HG03175 (cell line): ENCODE results near the gene SPOCK1.
A peak's percentile ranks its signal among the peaks of the same experiment; 100 is the strongest.
"Not testable (repeated sequence)": the region's sequence is repeated elsewhere in the genome, so short reads cannot be mapped to it uniquely, and the experiment has no call there.

Experiments
- ATAC-seq: cut with Tn5 transposase; IDR thresholded peaks from one replicate; pipeline ENCODE4 v1.9.1; 2021; ENCODE audit warnings: mild to moderate bottlenecking, moderate library complexity; ENCODE audit not compliant: unreplicated experiment

SPOCK1 gene

DNA sequence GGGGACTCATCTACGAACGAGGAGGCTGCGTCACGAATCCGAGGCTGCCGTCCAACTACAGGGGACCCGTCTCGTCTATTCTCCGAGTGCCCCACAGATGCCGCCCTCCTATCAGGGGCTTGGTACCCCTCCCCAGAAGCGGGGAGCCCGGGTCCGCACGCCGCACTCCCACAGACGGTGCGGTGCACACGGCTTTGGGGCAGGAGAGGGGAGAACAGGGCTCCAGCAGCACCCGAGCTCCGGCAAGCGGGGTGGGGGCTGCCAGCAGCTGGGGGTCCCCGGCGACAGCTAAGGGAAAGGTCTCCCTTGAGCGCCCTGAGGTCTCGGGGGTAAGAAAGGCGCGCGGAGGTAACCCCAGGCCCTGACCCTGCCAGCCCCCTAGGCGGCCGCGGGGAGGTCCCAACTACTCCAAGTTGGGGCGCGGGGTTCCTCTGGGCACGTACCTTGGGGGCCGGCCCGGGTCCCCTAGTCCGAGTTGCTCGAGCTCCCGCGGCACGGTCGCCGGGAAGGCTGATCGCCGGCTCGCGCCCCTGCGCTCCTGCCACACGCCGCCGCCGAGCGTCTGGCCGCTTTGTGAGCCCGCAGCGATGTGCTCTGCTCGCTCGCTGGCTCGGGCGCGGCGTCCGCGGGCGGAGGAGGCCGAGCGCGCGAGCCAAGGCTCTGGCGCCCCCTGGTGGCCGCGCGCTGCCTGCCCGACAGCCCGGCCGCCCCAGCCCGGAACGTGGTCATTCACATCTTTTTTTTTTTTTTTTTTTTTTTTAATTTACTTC lies at the start of gene SPOCK1:
TSS of gene SPOCK1 (minus strand) at position 591 of the 770 bp plus-strand sequence.
- ATAC-seq: peak; percentile 87

DNA sequence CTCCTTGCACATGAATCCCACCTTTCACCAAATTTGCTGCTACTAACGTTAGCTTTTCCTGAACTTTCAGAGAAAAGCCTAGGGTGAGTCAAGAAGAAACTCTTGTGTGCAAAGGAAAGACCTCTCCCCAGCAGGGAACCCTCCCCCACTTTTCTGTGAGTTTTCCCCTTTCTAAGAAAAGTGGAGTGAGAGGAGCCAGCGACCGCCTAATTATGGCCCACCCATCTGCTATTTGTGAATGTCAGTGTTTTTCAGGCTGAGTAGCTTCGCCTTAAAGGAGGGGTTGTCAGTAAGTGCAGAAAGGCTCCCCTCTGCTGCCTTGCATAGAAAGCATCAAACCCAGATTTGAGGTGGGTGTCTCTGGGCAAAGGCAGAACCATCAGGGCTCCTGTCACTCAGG lies 46.8 kb upstream of the SPOCK1 start:
- no peak for ATAC-seq

- not testable (repeated sequence) for ATAC-seq
Observed at GRCh38 chr5:137535449-137535848, 36.3 kb upstream of the SPOCK1 start.

GRCh38 chr5:137533963-137534362 lies 34.8 kb upstream of the SPOCK1 start:
- ATAC-seq: no peak

DNA sequence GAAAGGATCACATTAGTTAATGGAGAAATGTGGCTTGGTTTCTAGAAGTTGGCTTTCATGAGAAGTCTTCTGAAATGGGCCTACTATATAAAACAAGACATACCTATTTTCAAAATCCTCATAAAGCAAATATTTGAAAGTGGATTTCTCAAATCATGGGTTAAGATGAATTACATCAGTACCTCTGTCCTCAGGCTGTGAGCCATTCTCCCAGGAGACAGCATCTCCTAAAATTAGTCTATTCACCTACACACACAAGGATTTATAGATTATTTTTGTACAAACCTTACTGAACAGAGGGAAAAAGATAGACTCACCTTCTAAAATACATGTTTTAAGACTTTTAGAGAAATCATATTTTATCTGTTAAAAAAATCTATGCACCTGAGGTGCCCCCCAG lies 32.1 kb upstream of the SPOCK1 start:
- ATAC-seq: no peak

DNA sequence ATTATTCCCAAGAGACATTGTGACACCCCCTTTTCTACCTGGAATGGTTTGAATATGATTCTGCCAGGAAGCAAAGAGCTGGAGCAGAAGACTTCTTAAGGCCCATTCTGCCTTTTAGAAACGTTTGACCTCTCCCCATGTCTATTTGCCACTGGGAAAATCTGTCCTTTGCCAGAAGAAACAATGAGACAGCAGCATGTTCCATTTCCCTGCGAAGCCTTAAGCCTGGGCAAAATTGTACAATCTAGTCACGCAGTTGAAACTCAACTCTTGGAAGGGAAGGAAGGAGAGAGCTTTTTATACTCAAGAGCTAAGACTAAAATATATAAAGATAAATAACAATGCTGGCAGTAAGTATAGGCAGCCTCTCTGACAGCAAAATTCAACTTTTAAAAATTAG lies 22.1 kb upstream of the SPOCK1 start:
- no peak for ATAC-seq

DNA sequence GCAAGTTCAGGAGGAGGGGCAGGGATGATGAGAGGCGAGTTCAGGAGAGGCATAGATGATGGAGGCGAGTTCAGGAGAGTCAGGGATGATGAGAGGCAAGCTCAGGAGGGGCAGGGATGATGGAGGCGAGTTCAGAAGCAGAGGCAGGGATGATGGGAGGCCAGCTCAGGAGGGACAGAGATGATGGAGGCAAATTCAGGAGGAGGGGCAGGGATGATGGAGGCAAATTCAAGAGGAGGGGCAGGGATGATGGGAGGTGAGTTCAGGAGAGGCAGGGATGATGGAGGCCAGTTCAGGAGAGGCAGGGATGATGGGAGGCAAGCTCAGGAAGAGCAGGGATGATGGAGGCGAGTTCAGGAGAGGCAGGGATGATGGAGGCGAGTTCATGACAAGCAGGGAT lies 17.8 kb upstream of the SPOCK1 start:
- no peak for ATAC-seq

GRCh38 chr5:137516251-137516797 lies 17.2 kb upstream of the SPOCK1 start:
- no peak for ATAC-seq

GRCh38 chr5:137515238-137515637 lies 16.1 kb upstream of the SPOCK1 start:
- ATAC-seq: no peak

GRCh38 chr5:137510671-137511070 lies 11.5 kb upstream of the SPOCK1 start:
- ATAC-seq: no peak

GRCh38 chr5:137507150-137507549 lies 8.0 kb upstream of the SPOCK1 start:
- no peak for ATAC-seq

DNA sequence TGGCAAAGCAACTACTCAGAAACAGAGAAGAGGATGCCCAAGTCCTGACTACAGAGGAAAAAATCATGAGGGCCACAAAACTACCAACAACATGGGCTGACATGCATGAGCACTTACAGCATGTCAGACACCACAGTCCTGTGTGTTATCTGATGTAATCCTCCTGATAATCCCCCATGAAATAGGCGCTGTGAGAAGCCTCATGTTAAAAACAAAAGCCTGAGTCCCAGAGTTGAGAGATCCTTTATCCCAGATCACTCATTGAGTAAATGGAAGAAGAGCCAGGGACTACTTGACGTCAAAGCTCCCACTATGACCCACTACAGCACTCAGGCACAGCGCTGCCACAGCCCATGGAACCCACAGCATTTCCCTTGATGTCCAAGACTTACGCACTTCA lies 7.2 kb upstream of the SPOCK1 start:
- no peak for ATAC-seq

GRCh38 chr5:137504916-137505315 lies 5.8 kb upstream of the SPOCK1 start:
- ATAC-seq: no peak

DNA sequence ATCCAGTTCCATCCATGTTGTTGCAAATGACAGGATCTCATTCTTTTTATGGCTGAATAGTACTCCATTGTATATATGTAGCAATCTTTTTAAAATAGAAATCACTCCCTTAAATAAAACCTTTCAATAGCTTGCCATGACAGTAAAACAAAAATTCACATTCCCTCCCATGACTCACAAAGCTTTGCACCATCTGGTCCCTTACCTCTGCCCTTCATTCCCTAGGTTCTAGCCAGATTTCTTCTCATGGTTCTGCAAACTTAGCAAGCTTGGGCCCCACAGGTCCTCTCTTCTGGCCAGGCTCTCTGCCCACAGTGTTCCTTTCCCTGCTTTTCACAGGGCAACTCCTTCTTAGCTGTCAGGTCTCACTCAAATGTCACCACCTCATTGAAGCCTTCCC lies 4.3 kb upstream of the SPOCK1 start:
- no peak for ATAC-seq

DNA sequence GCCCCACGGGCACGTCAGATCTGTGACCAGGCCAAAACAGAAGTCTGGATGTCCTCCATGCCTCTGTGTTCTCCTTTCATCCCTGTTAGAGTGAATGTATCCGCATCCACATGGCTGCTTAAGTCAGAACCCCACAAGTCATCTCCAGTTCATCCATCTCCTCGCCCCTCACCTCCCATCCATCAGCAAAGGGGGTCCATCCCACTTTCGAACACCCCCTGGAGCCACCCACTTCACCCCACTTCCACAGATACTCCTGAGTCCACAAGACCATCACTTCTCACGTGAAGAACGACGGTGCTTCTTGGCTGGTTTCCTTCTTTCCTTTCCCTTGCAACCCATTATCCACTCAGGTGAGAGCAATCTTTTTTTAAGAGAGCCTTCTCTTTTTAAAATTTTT lies 3.5 kb upstream of the SPOCK1 start:
- ATAC-seq: no peak

GRCh38 chr5:137501846-137502406 lies 2.8 kb upstream of the SPOCK1 start:
- ATAC-seq: no peak

DNA sequence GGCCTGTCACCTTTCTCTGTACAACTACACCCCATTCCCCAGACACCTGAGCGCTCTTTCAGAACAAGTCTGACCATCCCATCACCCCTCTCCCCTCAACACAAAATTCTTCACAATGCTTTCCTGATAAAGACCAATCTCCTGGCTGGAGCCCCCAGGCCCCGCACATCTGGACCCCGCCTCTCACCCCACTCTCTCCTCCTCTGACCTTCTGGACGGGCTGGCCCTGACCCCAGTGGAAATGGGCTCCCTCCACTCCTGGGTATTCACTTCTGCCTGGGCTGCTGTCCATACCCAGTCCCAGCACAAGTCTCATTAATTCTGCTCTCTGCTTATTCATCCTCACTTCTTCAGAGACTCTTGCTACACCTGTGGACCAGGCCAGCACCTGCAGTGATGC lies 2.1 kb upstream of the SPOCK1 start:
- no peak for ATAC-seq

- no peak for ATAC-seq
Observed at GRCh38 chr5:137500615-137501225, 1.6 kb upstream of the SPOCK1 start.

- ATAC-seq: not testable (repeated sequence)
Observed at GRCh38 chr5:137499506-137499847, 351 bp upstream of the SPOCK1 start.

DNA sequence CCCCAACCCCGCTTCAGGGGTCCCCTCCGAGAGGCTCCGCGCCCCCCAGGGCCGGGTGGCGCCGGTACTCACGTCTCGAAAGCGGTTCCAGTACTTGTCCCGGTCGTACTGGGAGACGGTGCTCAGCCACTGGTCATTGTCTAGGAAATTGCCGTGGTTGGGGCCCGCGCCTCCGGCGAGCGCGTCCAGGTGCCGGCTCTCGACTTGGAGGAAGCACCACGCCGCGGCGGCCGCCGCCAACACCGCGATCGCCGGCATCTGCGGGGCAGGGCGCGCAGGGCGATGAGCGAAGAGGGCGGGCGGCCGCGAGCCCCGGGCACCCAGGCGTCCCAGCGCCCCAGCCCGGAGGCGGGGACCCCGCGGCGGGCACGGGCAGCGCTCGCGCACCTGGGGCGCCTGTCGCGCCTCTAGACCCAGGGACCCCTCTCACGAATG lies 808 bp downstream of the SPOCK1 start:
- ATAC-seq: no peak

- no peak for ATAC-seq
Observed at GRCh38 chr5:137497396-137498290, 1.5 kb downstream of the SPOCK1 start.
